B cell (primary cell): Measurements from ENCODE around the gene SLC3A2. TPM values are rescaled to one million over a fixed set of nuclear protein-coding genes. Genes with fewer than 3 reads are reported as not detected.
A peak's percentile ranks its signal among the peaks of the same experiment; 100 is the strongest.

Experiments used
- ATAC-seq: fragments of 200-7000 bp; cut with Tn5 transposase; one replicate; pipeline ENCODE4 v1.10.0; 2021; ENCODE audit warnings: low read depth, mild to moderate bottlenecking, moderate number of reproducible peaks, moderate library complexity
- CTCF ChIA-PET: fragments of 350-600 bp; sonication (Branson Sonifier 250); formaldehyde crosslinking; loops from one replicate; lab custom pipeline; 2021; ENCODE audit warnings: antibody characterized with exemption, inconsistent platforms; lab: Charles Lee
- POLR2A ChIA-PET: fragments of 350-600 bp; sonication (Branson Sonifier 250); formaldehyde crosslinking; loops from one replicate; lab custom pipeline; 2021; ENCODE audit warnings: antibody characterized with exemption; lab: Charles Lee
- DNase-seq: peaks from one replicate; pipeline ENCODE4 v3.0.0; 2013
- H2AFZ ChIP-seq: 2 replicates; pipeline ENCODE4 v1.6.1; 2012; ENCODE audit warnings: mild to moderate bottlenecking, low read depth, low read length; ENCODE audit not compliant: insufficient read depth, poor library complexity, severe bottlenecking
- H3K27ac ChIP-seq, 2 donors: 1 replicate in 1 of 2; 2 replicates in 1 of 2; pipeline ENCODE4 v1.5.1; 2012 to 2013; ENCODE audit warnings: low read length in 2 of 2, mild to moderate bottlenecking in 2 of 2, moderate library complexity in 1 of 2
- H3K27me3 ChIP-seq, 4 experiments: fragments of 200-600 bp in 1 of 4; sonication (generic) in 1 of 4; replicated peaks in 1 of 4; 1 replicate in 2 of 4; 2 replicates in 2 of 4; pipeline versions ENCODE4 v1.6.1 to v1.7.0; 2013 to 2016; ENCODE audit warnings: low read length in 3 of 4, mild to moderate bottlenecking in 2 of 4, mixed read lengths in 1 of 4, moderate library complexity in 1 of 4; ENCODE audit not compliant: insufficient read depth in 4 of 4, control insufficient read depth in 3 of 4; ENCODE audit errors: control extremely low read depth in 1 of 4
- H3K36me3 ChIP-seq, 2 experiments: replicated peaks in 1 of 2; 1 replicate in 1 of 2; 2 replicates in 1 of 2; pipeline versions ENCODE4 v1.6.1 to v1.7.1; 2013; ENCODE audit warnings: low read length in 1 of 2; ENCODE audit not compliant: insufficient read depth in 2 of 2, control insufficient read depth in 1 of 2; ENCODE audit errors: control extremely low read depth in 1 of 2, extremely low read depth in 1 of 2
- H3K4me1 ChIP-seq, 2 donors: fragments of 200-600 bp in 1 of 2; sonication (generic) in 1 of 2; 1 replicate in 1 of 2; 2 replicates in 1 of 2; pipeline versions ENCODE4 v1.5.1 to v1.6.1; 2013 to 2017; ENCODE audit warnings: low read length in 2 of 2; ENCODE audit not compliant: control insufficient read depth in 2 of 2, insufficient read depth in 2 of 2
- H3K4me2 ChIP-seq: replicated peaks from 2 replicates; pipeline ENCODE3; 2012; ENCODE audit warnings: mild to moderate bottlenecking, low read depth, low read length; ENCODE audit not compliant: poor library complexity, severe bottlenecking
- H3K4me3 ChIP-seq, 5 experiments: fragments of 200-600 bp in 1 of 5; sonication (generic) in 1 of 5; 1 replicate in 3 of 5; 2 replicates in 2 of 5; pipeline versions ENCODE4 v1.5.1 to v1.7.0; 2011 to 2016; ENCODE audit warnings: low read length in 4 of 5, mild to moderate bottlenecking in 4 of 5, low read depth in 2 of 5, control low read depth in 1 of 5, moderate library complexity in 1 of 5; ENCODE audit not compliant: insufficient read depth in 1 of 5; ENCODE audit errors: control extremely low read depth in 1 of 5, extremely low read depth in 1 of 5
- H3K79me2 ChIP-seq: fragments of 200-600 bp; sonication (generic); one replicate; pipeline ENCODE4 v1.6.0; 2016; ENCODE audit warnings: low read length; ENCODE audit not compliant: control insufficient read depth, insufficient read depth
- H3K9ac ChIP-seq: fragments of 200-600 bp; sonication (generic); 2 replicates; pipeline ENCODE4 v1.6.1; 2017; ENCODE audit warnings: mild to moderate bottlenecking, low read length, moderate library complexity
- H3K9me3 ChIP-seq, 3 donors: one replicate each; pipeline versions ENCODE4 v1.6.1 to v1.7.1; 2013; ENCODE audit warnings: low read length in 2 of 3; ENCODE audit not compliant: control insufficient read depth in 2 of 3, insufficient read depth in 1 of 3; ENCODE audit errors: control extremely low read depth in 1 of 3
- H4K20me1 ChIP-seq: 2 replicates; pipeline ENCODE4 v1.6.0; 2012; ENCODE audit warnings: mild to moderate bottlenecking, low read length; ENCODE audit not compliant: insufficient read depth, control insufficient read depth, poor library complexity, severe bottlenecking
- H3K27ac Mint-ChIP-seq: one replicate; pipeline ENCODE4 v1.8.0; 2021; ENCODE audit warnings: mixed read lengths
- H3K27me3 Mint-ChIP-seq: one replicate; pipeline ENCODE4 v1.8.0; 2021; ENCODE audit warnings: mixed read lengths
- H3K4me1 Mint-ChIP-seq: one replicate; pipeline ENCODE4 v1.8.0; 2021; ENCODE audit warnings: mixed read lengths
- H3K4me3 Mint-ChIP-seq: one replicate; pipeline ENCODE4 v1.8.0; 2021; ENCODE audit warnings: mixed read lengths
- H3K9me3 Mint-ChIP-seq: one replicate; pipeline ENCODE4 v1.8.0; 2022; ENCODE audit warnings: mixed read lengths; ENCODE audit not compliant: insufficient read depth
- CTCF ChIP-seq: fragments of 200-600 bp; IDR thresholded peaks from one replicate; pipeline ENCODE4 v1.8.0; 2022; ENCODE audit warnings: antibody characterized with exemption, mild to moderate bottlenecking
- EZH2 ChIP-seq: IDR thresholded peaks from 2 replicates; pipeline ENCODE4 v1.6.1; 2012; ENCODE audit warnings: borderline replicate concordance, low read depth, mild to moderate bottlenecking, moderate library complexity, low read length; ENCODE audit not compliant: insufficient read depth, poor library complexity, severe bottlenecking
- WGBS: methylation state at CpG from one replicate; pipeline ENCODE4 v1.1.5; 2013; ENCODE audit warnings: missing lambda C conversion rate; ENCODE audit not compliant: insufficient coverage; 5-methylcytosine and 5-hydroxymethylcytosine counted together
- intact Hi-C: fragments of 100-400 bp; cut with micrococcal nuclease; formaldehyde crosslinking; loops from one replicate; pipeline ENCODE4 v1.10.0; 2022
- polyA plus RNA-seq: library from polyadenylated mRNA; depleted of rRNA; stranded (reverse); fragments of >200 nt; gene quantifications from 2 replicates; pipeline ENCODE4 v1.2.3, GENCODE V29; 2012
- total RNA-seq, 2 donors: library from RNA; stranded (reverse); fragments of 120-200 nt in 1 of 2; gene quantifications; 1 replicate in 1 of 2; 2 replicates in 1 of 2; pipeline versions ENCODE4 v1.2.3 to v1.2.4, GENCODE V29; 2013 to 2022

Gene SLC3A2
- total and polyA plus RNA-seq, 2 donors (not counting 1 experiment from before 2014, with no cell fraction given), result 92.0 to 148 TPM

GRCh38 chr11:62851807-62852522, 28.7 kb upstream of the SLC3A2 start:
- CTCF ChIA-PET, result interaction anchor here (1.1 to 1.9 kb wide), 3 partner anchors 9 to 62 kb away, joined by 4 to 7 read pairs (median 5); no protein-coding TSS in a partner anchor
- intact Hi-C loops, result no loop called here

More at GRCh38 chr11:62851807-62852522, 28.7 kb upstream of the SLC3A2 start:
- Histone ChIP-seq H3K27me3 (no peaks in the 10 kb centered on the region), H3K9ac (no peak overlapping the region), H2AFZ (no peak overlapping the region), H3K36me3 (peaks cover 17 to 39% of the 10 kb centered on the region in 2 experiments), H3K4me2 (no peak overlapping the region), H3K9me3 (no peaks in the 10 kb centered on the region), H3K4me3 (no peak overlapping the region), H3K4me1 (peaks cover 39 to 49% of the 10 kb centered on the region in 2 donors), H3K27ac (peak overlapping the region in 1 of 2 donors; percentile 9), H3K79me2 (peaks cover 43% of the 10 kb centered on the region), H4K20me1 (peaks cover 26% of the 10 kb centered on the region)
- peak; percentile 40 for DNase-seq
- TF ChIP-seq CTCF (no peak), EZH2 (no peak)
- Mint-ChIP-seq H3K4me1 (peaks cover 52% of the 10 kb centered on the region), H3K27ac (peak overlapping the region; percentile 70), H3K4me3 (peak overlapping the region; percentile 38), H3K27me3 (no peaks in the 10 kb centered on the region), H3K9me3 (no peaks in the 10 kb centered on the region)
- ATAC-seq, result no peak
- POLR2A ChIA-PET, result interaction anchor here (1.0 to 3.5 kb wide), 7 partner anchors 9 to 230 kb away, joined by 3 to 24 read pairs (median 4); partner anchors contain the start of genes B3GAT3, C11orf98, CSKMT and STX5
- WGBS, result 62% methylated on average over 3 of the region's 3 CpGs
